SK-N-MC (cell line): ENCODE results near the gene NEURL1.
"Not testable (repeated sequence)": the region's sequence is repeated elsewhere in the genome, so short reads cannot be mapped to it uniquely, and the experiment has no call there.

ENCODE experiments used
- DNase-seq: peaks from one replicate; pipeline ENCODE4 v3.0.0-alpha.2; 2011; ENCODE audit warnings: low read depth, low spot score
- H3K27ac ChIP-seq: fragments of 200-600 bp; sonication (generic); 2 replicates; pipeline ENCODE4 v1.5.1; 2016; ENCODE audit warnings: mixed run types
- H3K36me3 ChIP-seq: fragments of 200-600 bp; sonication (generic); 2 replicates; pipeline ENCODE4 v1.6.1; 2017; ENCODE audit warnings: antibody characterized with exemption, low read length, mixed read lengths; ENCODE audit not compliant: insufficient read depth
- H3K4me3 ChIP-seq: fragments of 200-600 bp; sonication (generic); 2 replicates; pipeline ENCODE4 v1.5.1; 2016
- H3K9ac ChIP-seq: fragments of 200-600 bp; sonication (generic); 2 replicates; pipeline ENCODE4 v1.8.0; 2017; ENCODE audit warnings: mixed run types, mixed read lengths; ENCODE audit not compliant: insufficient read length
- H3K9me3 ChIP-seq: fragments of 200-600 bp; sonication (generic); 2 replicates; pipeline ENCODE4 v1.6.1; 2017; ENCODE audit warnings: low read depth, mild to moderate bottlenecking, antibody characterized with exemption, low read length, moderate library complexity, mixed read lengths
- EZH2 ChIP-seq: fragments of 200-600 bp; sonication (generic); IDR thresholded peaks from one replicate; pipeline ENCODE4 v1.6.1; 2017; ENCODE audit warnings: antibody characterized with exemption
- FOXP2 ChIP-seq: optimal IDR thresholded peaks from 2 replicates; pipeline ENCODE3; 2011; ENCODE audit warnings: mild to moderate bottlenecking, moderate library complexity; ENCODE audit not compliant: insufficient read depth; ENCODE audit errors: extremely low read length, control extremely low read depth
- POLR2AphosphoS5 ChIP-seq: IDR thresholded peaks from 2 replicates; pipeline ENCODE4 v1.6.1; 2012; ENCODE audit warnings: mild to moderate bottlenecking, low read depth, low read length, borderline replicate concordance

The NEURL1 gene

DNA sequence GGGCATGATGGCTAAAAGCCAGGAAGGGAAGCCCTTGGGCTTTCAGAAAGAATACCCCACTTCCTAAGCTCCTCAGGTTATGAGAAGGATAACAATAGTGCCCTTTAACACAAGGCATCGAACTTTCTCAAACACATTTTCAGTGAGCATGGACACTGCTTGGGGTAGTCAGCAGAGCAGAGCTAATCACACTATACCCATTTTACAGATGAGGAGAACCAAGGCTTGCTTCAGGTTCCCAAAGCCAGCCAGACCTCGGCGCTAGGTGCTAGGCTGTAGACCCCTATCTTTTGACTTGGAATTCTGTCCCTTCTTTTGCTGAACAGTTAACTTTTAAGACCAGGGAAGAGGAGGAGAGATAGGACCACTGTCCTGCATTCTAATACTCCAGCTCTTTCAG lies 1.8 kb downstream of the NEURL1 start:
- no peak overlapping the region for H3K9ac ChIP-seq
- TF ChIP-seq FOXP2 = no peak
- TF ChIP-seq POLR2AphosphoS5 = no peak
- TF ChIP-seq EZH2 = no peak
- H3K36me3 ChIP-seq = no peaks in the 10 kb centered on the region
- DNase-seq = no peak
- no peaks in the 10 kb centered on the region for H3K9me3 ChIP-seq
- H3K27ac ChIP-seq = no peak overlapping the region
- H3K4me3 ChIP-seq = no peak overlapping the region

DNA sequence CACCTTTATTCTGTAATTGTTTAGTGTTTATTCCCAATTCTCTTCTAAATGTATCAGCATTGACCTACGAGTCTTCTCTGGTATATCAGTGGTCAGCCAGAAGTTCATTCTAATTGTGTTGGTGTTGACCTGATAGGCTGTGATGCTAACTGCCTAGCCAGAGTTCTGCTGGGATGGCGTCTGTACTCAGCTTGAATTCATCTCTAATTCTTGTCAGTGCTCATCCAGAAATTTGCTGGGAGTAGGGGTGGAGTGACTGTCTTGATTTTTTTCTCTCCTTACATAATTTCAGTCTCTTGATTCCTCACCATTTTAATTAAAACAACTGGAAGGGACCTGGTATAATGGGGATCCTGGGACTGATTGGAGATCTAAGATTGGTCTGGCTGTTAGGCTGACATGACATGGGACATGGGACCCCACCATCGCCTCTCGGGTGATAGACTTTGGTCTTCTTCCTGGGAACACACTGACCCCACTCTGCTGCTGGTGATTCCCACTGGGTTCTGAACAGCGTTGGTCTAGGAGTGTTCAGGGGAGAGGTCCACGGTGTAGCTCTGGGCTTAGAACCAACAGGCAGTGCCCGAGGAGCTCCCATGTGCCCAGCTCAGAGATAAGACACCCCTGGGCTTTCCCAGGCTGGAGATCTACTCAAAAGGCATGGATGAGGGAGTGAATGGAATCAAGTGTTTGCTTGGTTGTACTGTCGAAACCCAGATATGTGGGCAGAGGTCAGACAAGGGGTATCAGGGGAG lies 3.8 kb downstream of the NEURL1 start:
- no peak overlapping the region for H3K4me3 ChIP-seq
- H3K27ac ChIP-seq = no peak overlapping the region
- no peak overlapping the region for H3K9ac ChIP-seq
- DNase-seq = no peak
- no peaks in the 10 kb centered on the region for H3K36me3 ChIP-seq
- no peak for TF ChIP-seq EZH2
- TF ChIP-seq FOXP2 = no peak
- TF ChIP-seq POLR2AphosphoS5 = no peak
- no peaks in the 10 kb centered on the region for H3K9me3 ChIP-seq

DNA sequence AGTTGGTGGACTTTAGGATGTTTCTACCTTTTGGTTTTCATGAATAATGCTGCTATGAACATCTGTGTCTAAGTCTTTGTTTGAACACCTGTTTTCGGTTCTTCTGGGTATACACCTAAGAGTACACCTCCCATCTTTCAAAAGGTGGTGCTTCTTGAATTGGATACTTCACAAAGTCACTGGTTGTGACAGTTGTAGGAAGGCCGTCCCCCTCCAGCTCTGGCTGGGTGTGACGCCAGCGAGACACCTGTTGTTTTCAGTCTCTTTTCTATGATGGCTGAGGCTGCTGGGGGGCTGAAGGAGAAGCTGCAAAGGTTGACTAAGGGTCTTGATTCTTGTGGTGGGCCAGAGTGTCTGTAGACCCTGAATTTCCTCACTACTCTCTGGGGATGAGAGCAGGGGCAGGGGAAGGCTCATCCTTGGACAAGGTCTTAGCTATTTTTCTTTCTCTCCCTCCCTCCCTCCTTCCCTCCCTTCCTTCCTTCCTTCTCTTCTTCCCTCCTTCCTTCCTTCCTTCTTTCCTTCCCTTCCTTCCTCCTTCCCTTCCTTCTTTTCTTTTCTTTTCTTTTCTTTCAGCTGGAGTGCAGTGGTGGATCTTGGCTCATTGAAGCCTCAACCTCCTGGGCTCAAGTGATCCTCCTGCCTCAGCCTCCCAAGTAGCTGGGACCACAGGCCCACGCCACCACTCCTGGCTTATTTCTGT lies 5.6 kb downstream of the NEURL1 start:
- Histone ChIP-seq H3K9me3 (no peaks in the 10 kb centered on the region), H3K4me3 (no peak overlapping the region), H3K27ac (no peak overlapping the region), H3K36me3 (no peaks in the 10 kb centered on the region), H3K9ac (no peak overlapping the region)
- DNase-seq = no peak
- TF ChIP-seq POLR2AphosphoS5 (no peak), EZH2 (no peak), FOXP2 (no peak)

- Histone ChIP-seq H3K4me3 (no peak overlapping the region), H3K36me3 (no peaks in the 10 kb centered on the region), H3K9ac (no peak overlapping the region), H3K27ac (no peak overlapping the region), H3K9me3 (no peaks in the 10 kb centered on the region)
- DNase-seq = no peak
- TF ChIP-seq POLR2AphosphoS5 (no peak), FOXP2 (no peak), EZH2 (no peak)
These were observed 6.4 kb downstream of the NEURL1 start for GRCh38 chr10:103499881-103500280.

DNA sequence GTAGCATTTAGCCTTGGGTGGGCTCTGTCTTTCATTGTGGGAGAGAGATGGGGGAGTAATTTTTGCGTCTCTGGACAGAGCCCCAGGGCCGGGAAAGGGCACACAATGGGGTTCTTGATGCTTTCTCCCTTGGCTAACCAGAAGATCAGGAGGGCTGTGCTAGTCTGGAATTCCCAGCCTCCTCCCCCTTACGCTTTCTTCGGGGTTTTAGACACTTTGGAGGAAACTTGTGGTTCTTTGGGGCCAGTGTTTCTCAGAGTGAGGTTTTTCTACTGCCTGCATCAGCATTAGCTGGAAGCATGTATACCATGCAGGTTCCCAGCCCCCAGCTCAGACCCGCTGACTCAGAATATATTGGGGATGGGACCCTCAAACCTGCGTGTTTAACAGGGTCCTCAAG lies 7.0 kb downstream of the NEURL1 start:
- H3K4me3 ChIP-seq = no peak overlapping the region
- no peak overlapping the region for H3K27ac ChIP-seq
- H3K36me3 ChIP-seq = no peaks in the 10 kb centered on the region
- no peaks in the 10 kb centered on the region for H3K9me3 ChIP-seq
- no peak for DNase-seq
- TF ChIP-seq POLR2AphosphoS5 (no peak), EZH2 (no peak), FOXP2 (no peak)
- no peak overlapping the region for H3K9ac ChIP-seq

GRCh38 chr10:103501186-103501585 lies 7.7 kb downstream of the NEURL1 start:
- Histone ChIP-seq H3K27ac (no peak overlapping the region), H3K4me3 (no peak overlapping the region), H3K9ac (no peak overlapping the region), H3K9me3 (no peaks in the 10 kb centered on the region), H3K36me3 (no peaks in the 10 kb centered on the region)
- TF ChIP-seq FOXP2 = no peak
- no peak for TF ChIP-seq POLR2AphosphoS5
- TF ChIP-seq EZH2 = no peak
- no peak for DNase-seq

DNA sequence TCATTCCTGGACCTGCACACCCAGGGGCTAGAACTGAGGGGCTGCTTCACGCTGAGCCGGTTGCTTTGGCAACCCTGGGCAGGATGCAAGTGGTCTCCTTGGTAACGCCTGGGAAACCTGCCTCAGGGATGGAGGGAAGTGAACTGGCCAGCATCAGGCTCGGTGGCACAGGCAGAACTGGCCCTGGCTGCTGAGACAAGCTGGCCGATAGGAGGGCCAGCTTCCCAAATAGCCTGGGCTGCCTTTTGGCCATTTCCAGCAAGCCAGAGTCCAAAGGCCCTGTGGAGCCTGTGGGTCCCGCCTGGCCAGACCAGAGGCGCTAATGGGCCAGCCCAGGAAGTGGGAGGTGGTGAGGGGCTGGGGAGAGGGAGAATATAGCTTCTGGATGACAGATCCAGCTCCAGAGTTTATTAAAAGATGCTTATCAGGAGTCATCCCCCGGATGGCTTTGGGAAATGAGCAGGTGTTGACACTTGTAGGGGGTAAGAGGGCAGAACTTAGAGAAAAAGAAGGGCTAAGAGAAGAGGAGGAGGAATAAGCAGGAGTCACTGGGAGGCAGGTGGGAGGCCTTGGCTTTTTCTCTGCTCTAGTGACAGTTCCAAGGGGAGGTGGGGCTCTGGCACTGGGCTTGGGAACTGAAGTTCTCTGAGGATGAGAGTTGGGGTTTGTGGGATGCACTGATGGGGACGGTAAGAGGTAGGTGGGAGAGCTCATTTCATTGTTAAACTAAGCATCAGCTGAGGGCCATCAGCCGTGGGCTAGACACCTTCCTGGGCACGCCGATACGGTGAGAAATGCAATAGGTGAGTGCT lies 9.6 kb downstream of the NEURL1 start:
- no peak for DNase-seq
- Histone ChIP-seq H3K9ac (no peak overlapping the region), H3K9me3 (no peaks in the 10 kb centered on the region), H3K4me3 (no peak overlapping the region), H3K27ac (no peak overlapping the region), H3K36me3 (no peaks in the 10 kb centered on the region)
- TF ChIP-seq FOXP2 (no peak), EZH2 (no peak), POLR2AphosphoS5 (no peak)

GRCh38 chr10:103503777-103504176 lies 10.3 kb downstream of the NEURL1 start:
- not testable (repeated sequence) for H3K27ac ChIP-seq, H3K9ac ChIP-seq, H3K36me3 ChIP-seq, H3K4me3 ChIP-seq, DNase-seq, H3K9me3 ChIP-seq
